Sigmoid colon (tissue), 7 donors: ENCODE measurements around the gene COCH. TPM values are rescaled to one million over a fixed set of nuclear protein-coding genes. Genes with fewer than 3 reads are reported as not detected.

Source experiments
- DNase-seq: peaks from one replicate; pipeline ENCODE4 v3.0.0-alpha.2; 2019
- H3K27ac ChIP-seq, 4 donors: fragments of 200-600 bp; sonication (generic); one replicate each; pipeline ENCODE4 v1.5.1; 2016 to 2019; ENCODE audit warnings: mild to moderate bottlenecking in 1 of 4
- H3K27me3 ChIP-seq, 3 donors: fragments of 200-600 bp; sonication (generic); one replicate each; pipeline ENCODE4 v1.5.1; 2019; ENCODE audit warnings: mild to moderate bottlenecking in 1 of 3
- H3K36me3 ChIP-seq, 4 donors: fragments of 200-600 bp; sonication (generic); one replicate each; pipeline ENCODE4 v1.5.1; 2016 to 2019
- H3K4me1 ChIP-seq, 4 donors: fragments of 200-600 bp; sonication (generic); one replicate each; pipeline ENCODE4 v1.5.1; 2017 to 2019
- H3K4me3 ChIP-seq, 4 donors: fragments of 200-600 bp; sonication (generic); one replicate each; pipeline ENCODE4 v1.5.1; 2017 to 2019; ENCODE audit warnings: mild to moderate bottlenecking in 2 of 4, moderate library complexity in 1 of 4
- H3K9me3 ChIP-seq, 4 donors: fragments of 200-600 bp in 3 of 4; sonication (generic) in 3 of 4; one replicate each; pipeline versions ENCODE4 v1.5.1 to v1.6.1; 2013 to 2019
- EP300 ChIP-seq, 4 donors: sonication (generic); formaldehyde crosslinking; IDR thresholded peaks; one replicate each; pipeline ENCODE4 v1.6.1; 2017; ENCODE audit warnings: antibody characterized with exemption in 4 of 4
- POLR2A ChIP-seq, 2 donors: fragments of 450-650 bp; IDR thresholded peaks; one replicate each; pipeline ENCODE4 v1.6.1; 2016; ENCODE audit warnings: antibody characterized with exemption in 2 of 2, mild to moderate bottlenecking in 2 of 2, moderate library complexity in 2 of 2
- POLR2AphosphoS5 ChIP-seq, 4 donors: sonication (generic); formaldehyde crosslinking; IDR thresholded peaks; one replicate each; pipeline ENCODE4 v1.6.1; 2017; ENCODE audit warnings: antibody characterized with exemption in 4 of 4
- WGBS, 2 donors: extraction: QIAGEN DNeasy Blood & Tissue Kit; methylation state at CpG; one replicate each; pipeline ENCODE4 v1.1.7; 2013; 5-methylcytosine and 5-hydroxymethylcytosine counted together
- intact Hi-C: fragments of 100-400 bp; cut with DNase I; formaldehyde crosslinking; loops from one replicate; pipeline ENCODE4 v1.15.1; 2023
- polyA plus RNA-seq, 3 donors: library from polyadenylated mRNA; stranded (reverse); fragments of 200-250 nt; gene quantifications; one replicate each; pipeline ENCODE4 v1.2.3, GENCODE V29; 2013
- total RNA-seq, 4 donors: library from RNA; depleted of rRNA; stranded (reverse); fragments of >200 nt; gene quantifications; one replicate each; pipeline ENCODE4 v1.1.0, GENCODE V29; 2016
- TF ChIP-seq, protein P1 (sequence below), 4 experiments: fragments of 450-650 bp in 3 of 4; fragments of 200-600 bp in 1 of 4; IDR thresholded peaks; one replicate each; pipeline ENCODE4 v1.5.1; 2016 to 2019; ENCODE audit warnings: antibody characterized with exemption in 4 of 4, mild to moderate bottlenecking in 3 of 4, moderate library complexity in 2 of 4
- donor health status: healthy with polysubstance abuse.
- donor health status: Bipolar disorder and iron deficiency.
- donor health status: healthy.

Gene COCH
- total and polyA plus RNA-seq, 7 donors = 0.71 to 15.1 (median 1.6) TPM

DNA sequence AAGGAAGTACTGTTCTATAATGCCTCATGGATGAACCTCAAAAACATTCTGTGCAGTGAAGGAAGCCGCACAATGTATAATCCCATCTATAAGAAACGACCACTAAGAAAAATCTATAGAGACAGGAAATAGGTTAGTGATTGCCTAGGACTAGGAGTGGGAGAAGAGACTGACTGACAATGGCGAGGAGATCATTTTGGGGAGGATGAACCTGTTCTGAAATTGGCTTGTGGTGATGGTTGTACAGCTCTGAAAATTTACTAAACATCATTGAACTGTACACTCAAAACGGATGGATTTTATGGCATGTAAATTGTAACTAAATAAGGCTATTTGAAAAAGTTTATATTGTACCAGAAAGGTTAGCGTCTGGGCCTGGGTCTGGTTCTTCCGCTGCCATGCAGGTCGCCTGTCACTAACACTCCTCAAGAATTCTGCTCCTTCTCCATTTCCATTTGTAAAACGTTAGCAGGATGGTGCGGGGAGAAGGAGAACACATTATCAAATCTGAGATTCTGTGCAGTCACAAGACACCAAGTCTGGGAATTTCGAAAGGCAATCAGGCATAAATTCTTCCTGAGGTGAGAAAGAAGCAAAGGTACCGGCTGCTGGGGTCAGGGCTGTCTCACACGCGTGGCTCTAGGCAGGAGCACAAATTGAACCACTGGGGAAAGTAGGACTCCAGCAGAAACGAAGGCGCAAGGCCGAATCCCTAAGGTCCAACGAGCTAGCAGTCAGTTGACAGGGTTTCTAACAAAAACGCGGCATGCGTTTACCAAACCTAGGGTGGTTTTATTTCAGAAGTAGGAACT is 845 bp upstream of the COCH start:
- Histone ChIP-seq H3K27me3 (peaks cover 13 to 30% (median 23%) of the 10 kb centered on the region in 3 donors), H3K27ac (no peak overlapping the region), H3K4me1 (peaks cover 0 to 21% (median 20%) of the 10 kb centered on the region in 4 donors), H3K36me3 (no peaks in the 10 kb centered on the region), H3K4me3 (peak overlapping the region in 3 of 4 donors; percentile 46 to 62 (median 61)), H3K9me3 (no peaks in the 10 kb centered on the region)
- WGBS, 2 donors = 74 to 80% methylated on average over 20 of the region's 20 CpGs
- no peak for DNase-seq
- intact Hi-C loops = no loop called here
- TF ChIP-seq POLR2A (IDR thresholded peaks at IDR 0.05) (no peak), EP300 (IDR thresholded peaks at IDR 0.05) (no peak), POLR2AphosphoS5 (IDR thresholded peaks at IDR 0.05) (no peak)
- TF ChIP-seq, protein P1, sequence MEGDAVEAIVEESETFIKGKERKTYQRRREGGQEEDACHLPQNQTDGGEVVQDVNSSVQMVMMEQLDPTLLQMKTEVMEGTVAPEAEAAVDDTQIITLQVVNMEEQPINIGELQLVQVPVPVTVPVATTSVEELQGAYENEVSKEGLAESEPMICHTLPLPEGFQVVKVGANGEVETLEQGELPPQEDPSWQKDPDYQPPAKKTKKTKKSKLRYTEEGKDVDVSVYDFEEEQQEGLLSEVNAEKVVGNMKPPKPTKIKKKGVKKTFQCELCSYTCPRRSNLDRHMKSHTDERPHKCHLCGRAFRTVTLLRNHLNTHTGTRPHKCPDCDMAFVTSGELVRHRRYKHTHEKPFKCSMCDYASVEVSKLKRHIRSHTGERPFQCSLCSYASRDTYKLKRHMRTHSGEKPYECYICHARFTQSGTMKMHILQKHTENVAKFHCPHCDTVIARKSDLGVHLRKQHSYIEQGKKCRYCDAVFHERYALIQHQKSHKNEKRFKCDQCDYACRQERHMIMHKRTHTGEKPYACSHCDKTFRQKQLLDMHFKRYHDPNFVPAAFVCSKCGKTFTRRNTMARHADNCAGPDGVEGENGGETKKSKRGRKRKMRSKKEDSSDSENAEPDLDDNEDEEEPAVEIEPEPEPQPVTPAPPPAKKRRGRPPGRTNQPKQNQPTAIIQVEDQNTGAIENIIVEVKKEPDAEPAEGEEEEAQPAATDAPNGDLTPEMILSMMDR (IDR thresholded peaks at IDR 0.05) = no peak

DNA sequence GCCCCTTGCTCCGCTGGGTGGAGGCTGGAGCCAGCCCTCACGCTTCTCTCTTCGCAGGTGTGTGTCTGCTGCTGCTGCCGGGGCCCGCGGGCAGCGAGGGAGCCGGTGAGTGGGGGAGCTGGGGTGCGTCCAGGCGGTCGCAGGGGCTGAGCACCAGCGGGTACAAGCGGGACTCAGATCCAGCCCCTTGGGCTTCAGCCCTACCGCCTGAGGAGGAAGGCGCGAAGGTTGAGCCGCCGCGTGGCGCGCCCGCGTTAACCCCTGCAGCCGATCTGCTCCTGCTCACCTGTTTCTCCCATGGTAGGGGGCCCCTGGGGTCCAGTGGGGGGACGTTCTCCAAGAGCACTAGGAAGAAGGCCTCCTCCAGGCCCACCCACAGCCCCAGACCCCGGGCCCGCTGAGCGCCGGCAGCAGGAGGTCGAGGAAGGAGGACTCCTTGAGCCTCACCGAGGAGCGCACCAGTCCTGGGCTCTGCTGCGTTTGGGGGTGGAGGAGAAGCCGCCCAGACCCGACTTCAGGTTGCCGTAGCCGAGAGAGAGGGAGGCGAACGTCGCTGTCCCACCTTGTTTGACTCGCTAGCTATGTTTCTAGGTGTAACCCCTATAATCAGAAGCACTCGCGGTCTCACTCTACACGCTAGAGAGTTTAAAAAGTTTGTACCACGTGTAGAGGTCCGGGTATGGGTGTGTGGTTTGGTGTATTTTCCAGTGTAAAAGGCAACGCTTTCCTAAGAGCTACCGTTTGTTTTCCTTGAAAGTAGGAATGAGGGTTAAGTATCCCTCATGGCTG is 834 bp downstream of the COCH start:
- Histone ChIP-seq H3K4me3 (peak overlapping the region; percentile 33 to 62 (median 54)), H3K27me3 (peaks cover 13 to 30% (median 23%) of the 10 kb centered on the region in 3 donors), H3K9me3 (no peaks in the 10 kb centered on the region), H3K27ac (no peak overlapping the region), H3K4me1 (peaks cover 0 to 21% (median 20%) of the 10 kb centered on the region in 4 donors), H3K36me3 (no peaks in the 10 kb centered on the region)
- no peak for TF ChIP-seq POLR2A (IDR thresholded peaks at IDR 0.05)
- no peak for TF ChIP-seq POLR2AphosphoS5 (IDR thresholded peaks at IDR 0.05)
- no peak for TF ChIP-seq EP300 (IDR thresholded peaks at IDR 0.05)
- TF ChIP-seq, protein P1 (IDR thresholded peaks at IDR 0.05) = no peak
- WGBS, 2 donors = 4 to 10% methylated on average over 48 of the region's 48 CpGs
- DNase-seq = no peak
- intact Hi-C loops = no loop called here

DNA sequence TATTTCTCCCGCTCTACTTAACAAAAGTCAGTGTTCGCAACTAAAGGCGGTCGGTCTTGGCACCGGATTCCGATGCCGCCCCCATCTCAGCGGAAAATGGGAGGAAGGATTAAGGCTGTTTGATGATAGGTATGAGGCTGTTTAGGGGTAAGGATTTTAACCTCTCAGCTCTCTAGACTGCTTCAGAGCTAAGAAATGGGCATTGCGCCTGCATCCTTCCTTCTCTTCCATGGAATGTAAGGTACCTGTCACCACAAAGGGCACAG is 1.4 kb downstream of the COCH start:
- TF ChIP-seq EP300 (IDR thresholded peaks at IDR 0.05) (no peak), POLR2AphosphoS5 (IDR thresholded peaks at IDR 0.05) (no peak), POLR2A (IDR thresholded peaks at IDR 0.05) (no peak)
- TF ChIP-seq, protein P1 (IDR thresholded peaks at IDR 0.05) = no peak
- peak overlapping the region in 1 of 4 donors; percentile 61 for H3K4me3 ChIP-seq
- intact Hi-C loops = no loop called here

DNA sequence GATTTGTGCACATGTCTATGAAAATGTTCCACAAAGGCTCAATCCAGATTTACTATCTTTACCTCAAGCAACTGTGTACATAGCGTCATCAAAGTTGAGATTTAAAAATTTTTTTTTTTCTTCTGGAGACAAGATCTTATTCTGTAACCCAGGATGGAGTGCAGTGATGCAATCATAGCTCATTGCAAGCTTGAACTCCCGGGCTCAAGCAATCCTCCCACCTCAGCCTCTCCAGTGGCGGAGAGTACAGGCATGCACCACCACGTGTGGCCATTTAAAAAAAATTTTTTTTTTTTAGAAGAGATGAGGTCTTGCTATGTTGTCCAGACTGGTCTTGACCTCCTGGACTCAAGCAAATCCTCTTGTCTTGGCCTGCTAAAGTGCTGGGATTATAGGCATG is 2.3 kb downstream of the COCH start:
- Histone ChIP-seq H3K4me3 (no peak overlapping the region), H3K9me3 (no peaks in the 10 kb centered on the region), H3K27ac (no peak overlapping the region), H3K4me1 (peaks cover 0 to 21% (median 20%) of the 10 kb centered on the region in 4 donors), H3K27me3 (peaks cover 13 to 30% (median 23%) of the 10 kb centered on the region in 3 donors), H3K36me3 (no peaks in the 10 kb centered on the region)
- intact Hi-C loops = no loop called here
- 75 to 76% methylated on average over 4 of the region's 4 CpGs for WGBS, 2 donors
- TF ChIP-seq, protein P1 (IDR thresholded peaks at IDR 0.05) = no peak
- TF ChIP-seq POLR2A (IDR thresholded peaks at IDR 0.05) = no peak
- no peak for TF ChIP-seq POLR2AphosphoS5 (IDR thresholded peaks at IDR 0.05)
- TF ChIP-seq EP300 (IDR thresholded peaks at IDR 0.05) = no peak
- no peak for DNase-seq

More for the DNA sequence above, 1.4 kb downstream of the COCH start:
- H3K27me3 ChIP-seq = peaks cover 13 to 30% (median 23%) of the 10 kb centered on the region in 3 donors
- H3K36me3 ChIP-seq = no peaks in the 10 kb centered on the region
- H3K27ac ChIP-seq = no peak overlapping the region
- peaks cover 0 to 21% (median 20%) of the 10 kb centered on the region in 4 donors for H3K4me1 ChIP-seq
- 41 to 75% methylated on average over 9 of the region's 9 CpGs for WGBS, 2 donors
- DNase-seq = no peak
- no peaks in the 10 kb centered on the region for H3K9me3 ChIP-seq
